ENCODE results near the gene ANO1. TPM values are rescaled to one million over a fixed set of nuclear protein-coding genes. Genes with fewer than 3 reads are reported as not detected.

The ANO1 gene
- total RNA-seq, 1 donor from 2014 or later = 1.1 TPM

- Histone ChIP-seq H3K27me3 (ENCODE audit: control insufficient read depth, insufficient read depth, low read length) (peaks cover 26% of the 10 kb centered on the region), H3K36me3 (ENCODE audit: control insufficient read depth, insufficient read depth, low read length) (no peaks in the 10 kb centered on the region), H3K4me3 (ENCODE audit: low read depth, low read length) (no peak overlapping the region)
- TF ChIP-seq CTCF (IDR thresholded peaks at IDR 0.05; ENCODE audit: insufficient read depth, low read length, poor library complexity, severe bottlenecking) = no peak
- no peak for DNase-seq (ENCODE audit: low read depth)
These were observed 11.5 kb downstream of the ANO1 start for GRCh38 chr11:70089631-70090030.

- H3K36me3 ChIP-seq (ENCODE audit: control insufficient read depth, insufficient read depth, low read length) = no peaks in the 10 kb centered on the region
- peaks cover 26% of the 10 kb centered on the region for H3K27me3 ChIP-seq (ENCODE audit: control insufficient read depth, insufficient read depth, low read length)
- no peak for TF ChIP-seq CTCF (IDR thresholded peaks at IDR 0.05; ENCODE audit: insufficient read depth, low read length, poor library complexity, severe bottlenecking)
- H3K4me3 ChIP-seq (ENCODE audit: low read depth, low read length) = no peak overlapping the region
- DNase-seq (ENCODE audit: low read depth) = no peak
These were observed 12.9 kb downstream of the ANO1 start for GRCh38 chr11:70090961-70091381.

GRCh38 chr11:70091638-70092037, 13.5 kb downstream of the ANO1 start:
- Histone ChIP-seq H3K27me3 (ENCODE audit: control insufficient read depth, insufficient read depth, low read length) (peaks cover 26% of the 10 kb centered on the region), H3K36me3 (ENCODE audit: control insufficient read depth, insufficient read depth, low read length) (no peaks in the 10 kb centered on the region), H3K4me3 (ENCODE audit: low read depth, low read length) (no peak overlapping the region)
- no peak for TF ChIP-seq CTCF (IDR thresholded peaks at IDR 0.05; ENCODE audit: insufficient read depth, low read length, poor library complexity, severe bottlenecking)
- DNase-seq (ENCODE audit: low read depth) = no peak

- no peaks in the 10 kb centered on the region for H3K36me3 ChIP-seq (ENCODE audit: control insufficient read depth, insufficient read depth, low read length)
- no peak for TF ChIP-seq CTCF (IDR thresholded peaks at IDR 0.05; ENCODE audit: insufficient read depth, low read length, poor library complexity, severe bottlenecking)
These were observed 15.0 kb downstream of the ANO1 start for GRCh38 chr11:70092959-70093715.

GRCh38 chr11:70095541-70096252, 17.6 kb downstream of the ANO1 start:
- DNase-seq (ENCODE audit: low read depth) = no peak
- TF ChIP-seq CTCF (IDR thresholded peaks at IDR 0.05; ENCODE audit: insufficient read depth, low read length, poor library complexity, severe bottlenecking) = no peak
- no peaks in the 10 kb centered on the region for H3K36me3 ChIP-seq (ENCODE audit: control insufficient read depth, insufficient read depth, low read length)

More at GRCh38 chr11:70092959-70093715, 15.0 kb downstream of the ANO1 start:
- H3K4me3 ChIP-seq (ENCODE audit: low read depth, low read length) = no peak overlapping the region
- DNase-seq (ENCODE audit: low read depth) = no peak
- peaks cover 25% of the 10 kb centered on the region for H3K27me3 ChIP-seq (ENCODE audit: control insufficient read depth, insufficient read depth, low read length)

More at GRCh38 chr11:70095541-70096252, 17.6 kb downstream of the ANO1 start:
- no peak overlapping the region for H3K4me3 ChIP-seq (ENCODE audit: low read depth, low read length)
- H3K27me3 ChIP-seq (ENCODE audit: control insufficient read depth, insufficient read depth, low read length) = peaks cover 29% of the 10 kb centered on the region
